GM21390 (cell line): ENCODE measurements around the gene CD14.
"Not testable (repeated sequence)": the region's sequence is repeated elsewhere in the genome, so short reads cannot be mapped to it uniquely, and the experiment has no call there.

Source experiments
- ATAC-seq: cut with Tn5 transposase; IDR thresholded peaks from one replicate; pipeline ENCODE4 v1.9.1; 2021; ENCODE audit not compliant: unreplicated experiment

Gene CD14

DNA sequence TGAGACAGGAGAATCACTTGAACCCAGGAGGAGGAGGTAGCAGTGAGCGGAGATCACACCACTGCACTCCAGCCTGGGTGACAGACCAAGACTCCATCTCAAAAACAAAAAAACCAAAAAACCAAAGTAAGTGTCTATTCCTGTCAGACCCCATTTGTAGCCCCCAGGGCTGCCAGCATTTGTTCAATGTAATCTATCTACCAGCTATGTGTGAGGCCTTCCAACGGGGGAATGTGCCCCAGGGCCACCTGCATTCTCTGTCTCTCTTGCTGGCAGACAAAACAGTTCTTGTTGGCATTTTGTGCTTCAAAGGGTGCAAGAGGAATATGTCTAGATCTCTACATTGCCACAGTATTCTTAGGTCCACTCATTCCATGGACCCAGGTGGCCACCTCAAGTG, 34.1 kb downstream of the CD14 start:
- ATAC-seq = no peak

DNA sequence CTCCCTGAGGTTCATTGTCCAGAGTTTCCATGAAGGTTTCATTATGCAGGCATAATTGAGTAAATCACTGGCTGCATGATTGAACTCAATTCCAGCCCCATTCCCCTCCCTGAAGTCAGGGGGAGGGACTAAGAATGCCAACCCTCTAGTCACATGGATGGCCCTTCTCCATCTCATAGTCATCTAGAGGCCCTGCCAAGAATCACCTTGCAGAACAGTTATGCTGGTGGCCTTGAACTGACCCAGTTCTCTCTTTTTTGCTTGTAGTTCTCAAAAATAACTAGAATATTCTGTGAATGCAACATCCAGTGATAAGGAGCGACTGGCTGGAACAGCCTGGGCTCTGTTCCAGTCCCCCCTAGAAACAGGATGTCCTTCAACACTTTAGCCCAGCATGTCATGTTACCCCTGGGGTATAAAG, 36.6 kb downstream of the CD14 start:
- ATAC-seq = no peak

DNA sequence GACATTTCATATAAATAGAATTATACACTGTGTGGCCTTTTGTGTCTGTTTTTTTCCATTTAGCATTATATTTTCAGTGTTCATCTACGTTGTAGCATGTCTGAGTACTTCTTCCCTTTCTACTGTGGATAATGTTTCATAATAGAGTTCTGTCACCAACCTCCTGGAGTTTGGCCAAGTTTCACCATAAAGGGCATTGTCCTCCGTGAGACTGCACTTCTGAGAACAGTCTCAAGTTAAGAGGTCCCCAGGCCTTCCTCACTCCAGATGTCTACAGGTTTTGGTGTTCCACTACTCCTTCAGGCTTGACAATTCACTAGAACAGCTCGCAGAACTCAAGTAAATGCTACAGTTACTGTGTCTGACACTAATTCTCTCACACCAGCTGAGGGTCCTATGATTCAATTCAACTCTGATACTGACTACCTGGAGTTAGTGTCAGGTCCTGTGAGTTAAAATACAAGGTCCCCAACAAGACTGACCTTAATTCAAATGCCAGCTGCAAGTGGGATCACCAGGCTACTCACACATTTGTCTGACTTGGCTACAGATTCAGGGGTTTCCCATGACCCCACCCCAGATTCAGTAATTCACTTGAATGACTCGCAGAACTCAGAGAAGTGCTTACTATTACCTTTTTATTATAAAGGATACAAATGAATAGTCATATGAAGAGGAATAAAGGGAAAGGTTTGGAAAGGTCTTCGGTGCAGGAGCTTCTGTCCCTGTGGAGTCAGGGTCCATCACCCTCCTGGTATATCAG, 37.3 kb downstream of the CD14 start:
- no peak for ATAC-seq

DNA sequence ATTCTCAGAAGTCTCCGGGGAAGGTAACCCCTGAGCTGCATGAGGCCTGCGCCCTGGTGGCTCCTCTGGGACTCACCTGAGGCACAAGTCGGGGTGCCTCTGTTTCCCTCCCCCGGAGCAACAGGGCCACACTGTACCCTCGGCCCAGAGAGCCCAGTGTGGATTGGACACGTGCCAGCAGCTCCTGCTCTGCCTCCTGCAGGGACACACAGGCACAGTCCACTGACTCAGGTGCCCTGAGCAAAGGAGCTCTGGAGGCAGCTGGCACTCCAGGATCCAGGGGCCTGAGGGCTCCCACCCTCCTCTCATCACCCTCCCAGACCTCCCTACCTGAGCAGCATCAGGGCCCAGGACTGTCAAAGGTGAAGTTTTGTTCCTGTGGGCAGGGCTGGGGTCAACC, 38.8 kb downstream of the CD14 start:
- ATAC-seq = no peak

DNA sequence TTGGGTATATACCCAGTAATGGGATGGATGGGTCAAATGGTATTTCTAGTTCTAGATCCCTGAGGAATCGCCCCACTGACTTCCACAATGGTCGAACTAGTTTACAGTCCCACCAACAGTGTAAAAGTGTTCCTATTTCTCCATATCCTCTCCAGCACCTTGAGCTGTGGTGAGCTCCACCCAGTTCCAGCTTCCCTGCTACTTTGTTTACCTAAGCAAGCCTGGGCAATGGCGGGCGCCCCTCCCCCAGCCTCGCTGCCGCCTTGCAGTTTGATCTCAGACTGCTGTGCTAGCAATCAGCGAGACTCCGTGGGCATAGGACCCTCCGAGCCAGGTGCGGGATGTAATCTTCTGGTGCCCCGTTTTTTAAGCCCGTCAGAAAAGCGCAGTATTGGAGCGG, 39.9 kb downstream of the CD14 start:
- not testable (repeated sequence) for ATAC-seq

DNA sequence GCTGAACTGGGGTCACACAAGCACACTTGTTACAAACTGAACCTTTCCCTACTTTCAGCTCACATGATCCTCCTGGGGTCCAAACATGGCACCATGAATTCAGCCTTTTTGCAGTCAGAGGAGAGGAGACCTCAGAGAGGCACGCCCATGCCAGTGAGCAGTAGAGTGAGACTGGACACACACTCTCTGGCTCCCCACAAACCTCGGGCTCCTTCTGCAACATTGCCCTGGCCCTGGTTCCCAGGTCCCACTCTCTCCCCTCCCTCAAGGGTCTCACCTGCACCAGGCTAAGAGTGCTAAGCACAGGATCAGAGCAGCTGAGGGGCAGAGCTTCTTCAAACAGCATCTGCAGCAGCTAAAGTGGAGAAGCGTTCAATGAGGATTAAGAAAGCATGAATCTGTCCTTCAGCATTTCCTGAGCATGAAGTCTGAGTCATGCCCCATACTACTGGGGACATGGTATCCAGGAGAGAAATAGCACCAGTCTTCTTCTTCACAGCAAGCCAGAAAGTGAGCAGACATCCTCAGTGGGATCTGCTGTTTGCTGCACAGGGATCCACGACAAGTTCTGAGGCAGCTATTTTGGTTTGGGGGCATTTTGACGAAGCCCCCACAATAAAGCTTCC, 41.1 kb downstream of the CD14 start:
- no peak for ATAC-seq

DNA sequence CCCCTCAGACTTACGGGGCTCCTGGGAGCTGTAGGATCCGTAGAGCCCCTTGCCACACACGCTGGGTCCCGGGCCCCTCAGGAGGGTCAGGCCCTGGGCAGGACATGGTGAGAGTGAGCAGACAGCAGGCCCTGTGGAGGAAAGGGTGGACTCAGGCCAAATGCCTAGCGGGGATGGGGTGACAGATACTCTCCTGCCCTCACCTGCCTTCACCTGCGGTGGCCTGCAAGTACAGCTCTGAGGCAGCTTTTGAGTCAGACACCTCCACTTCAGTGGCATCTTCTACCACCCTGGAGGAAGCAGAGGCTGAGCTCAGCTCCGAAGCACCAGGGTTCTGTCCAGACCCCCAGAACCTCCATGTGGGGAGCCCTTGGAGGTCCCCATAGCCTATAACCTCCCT, 42.1 kb downstream of the CD14 start:
- no peak for ATAC-seq

DNA sequence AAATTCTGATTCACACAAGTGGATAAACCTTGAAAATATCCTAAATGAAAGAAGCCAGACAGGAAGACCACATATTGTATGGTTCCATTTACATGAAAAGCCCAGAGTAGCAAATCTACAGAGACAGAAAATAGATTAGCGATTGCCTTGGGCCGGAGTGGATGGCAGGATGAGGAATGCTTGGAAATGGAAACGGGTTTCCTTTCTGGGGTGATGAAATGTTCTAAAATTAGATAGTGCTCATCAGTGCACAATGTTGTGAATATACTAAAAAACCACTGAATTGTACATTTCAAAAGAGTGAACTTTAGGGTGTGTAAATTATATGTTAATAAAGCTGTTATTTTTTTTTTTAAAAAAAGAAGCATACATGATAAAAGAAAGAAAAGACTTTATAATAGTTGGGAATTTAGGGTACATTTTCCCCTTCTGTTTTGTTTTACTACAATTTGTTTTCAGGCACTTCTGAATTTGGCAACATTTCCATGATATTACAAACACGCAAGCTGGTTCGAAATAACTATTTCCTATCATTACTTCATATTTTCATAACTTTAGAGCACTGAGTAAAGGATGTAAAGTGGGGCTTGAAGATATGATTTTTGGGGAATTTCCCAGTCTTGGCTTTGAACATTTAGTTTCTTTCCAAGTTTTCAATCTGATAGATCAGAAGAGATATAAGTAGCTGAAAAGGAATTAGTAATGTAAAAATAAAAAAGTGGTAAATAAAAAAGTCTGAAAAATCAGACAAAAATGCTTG, 44.5 kb downstream of the CD14 start:
- ATAC-seq = no peak

DNA sequence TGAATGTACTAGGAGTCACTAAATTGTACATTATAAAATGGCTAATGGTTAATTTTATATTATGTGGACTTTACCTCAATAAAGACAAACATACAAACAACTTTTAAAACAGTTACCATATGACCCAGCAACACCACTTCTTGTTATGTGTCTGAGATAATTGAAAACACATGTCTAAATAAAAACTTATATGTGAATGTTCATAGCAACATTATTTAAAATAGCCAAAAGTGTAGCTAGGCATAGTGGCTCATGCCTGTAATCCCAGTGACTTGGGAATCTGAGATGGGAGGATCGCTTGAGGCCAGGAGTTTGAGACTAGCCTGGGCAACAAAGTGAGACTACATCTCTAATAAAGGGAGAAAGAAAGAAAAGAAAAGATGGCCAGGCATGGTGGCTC, 45.5 kb downstream of the CD14 start:
- ATAC-seq = no peak
